ENCODE results near the gene GSK3A. TPM values are rescaled to one million over a fixed set of nuclear protein-coding genes. Genes with fewer than 3 reads are reported as not detected.

Gene GSK3A
- total and polyA plus RNA-seq, 2 of the 8 experiments (the other 6 are each of a cell fraction or from before 2014, with no cell fraction given): 55.3 to 84.0 TPM

- Histone ChIP-seq H3K9me3 (ENCODE audit: insufficient read depth in 2 of 2, low read depth in 1 of 2, low read length in 1 of 2) (no peaks in the 10 kb centered on the region), H3K4me2 (ENCODE audit: insufficient read depth in 1 of 2, low read depth in 2 of 2, low read length in 2 of 2) (no peak overlapping the region), H3K36me3 (ENCODE audit: control insufficient read depth in 2 of 4, insufficient read depth in 4 of 4, low read length in 3 of 4) (peaks cover 4 to 42% (median 14%) of the 10 kb centered on the region in 4 experiments; a peak in 6 of 8 replicates), H3K27ac (ENCODE audit: low read depth, low read length) (peak overlapping the region; percentile 15), H3K79me2 (ENCODE audit: control insufficient read depth in 1 of 2, insufficient read depth in 2 of 2, low read length in 2 of 2) (peaks cover 0 to 26% of the 10 kb centered on the region in 2 experiments; a peak in 1 of 4 replicates), H3K23ac (ENCODE audit: insufficient read length) (no peak overlapping the region), H4K8ac (ENCODE audit: extremely low read depth, insufficient read depth, low read length) (no peak overlapping the region), H2BK120ac (replicated peaks; ENCODE audit: low read depth, low read length) (no peak overlapping the region), H2AK5ac (ENCODE audit: low read depth, low read length) (no peak overlapping the region), H4K20me1 (replicated peaks in 1 of 2; ENCODE audit: control insufficient read depth in 1 of 2, insufficient read depth in 2 of 2, low read length in 2 of 2) (peaks cover 8 to 27% of the 10 kb centered on the region in 2 experiments), H2AFZ (ENCODE audit: low read length) (no peak overlapping the region), H2BK20ac (ENCODE audit: low read length) (no peak overlapping the region), H2BK15ac (ENCODE audit: low read length) (0 out of 2 replicates have a peak overlapping the region, but pooled peaks have one; percentile 12), H3K9ac (replicated peaks in 1 of 4; ENCODE audit: extremely low read depth in 1 of 4, low read depth in 3 of 4, low read length in 3 of 4) (no peak overlapping the region), H2BK5ac (ENCODE audit: low read depth, low read length) (peak overlapping the region; percentile 71; the same call in 1 of the 2 replicates), H4K5ac (ENCODE audit: insufficient read length, low read depth, low read length) (no peak overlapping the region), H3K18ac (ENCODE audit: extremely low read depth, low read length) (no peak overlapping the region), H3K4ac (replicated peaks; ENCODE audit: insufficient read length, low read depth, low read length) (peak overlapping the region; percentile 2), H3K4me1 (replicated peaks in 1 of 4; ENCODE audit: control insufficient read depth in 3 of 4, insufficient read depth in 4 of 4, low read length in 3 of 4) (peaks cover 0 to 25% (median 12%) of the 10 kb centered on the region in 4 experiments; a peak in 6 of 7 replicates), H2BK12ac (ENCODE audit: low read depth, low read length) (peak overlapping the region; percentile 6; the same call in 1 of the 2 replicates), H3K79me1 (ENCODE audit: low read depth, low read length) (peaks cover 11% of the 10 kb centered on the region), H4K91ac (replicated peaks; ENCODE audit: insufficient read length, low read length) (no peak overlapping the region), H3K23me2 (ENCODE audit: low read depth, low read length) (no peaks in the 10 kb centered on the region), H3K4me3 (ENCODE audit: extremely low read depth in 1 of 4, insufficient read depth in 2 of 4, low read depth in 3 of 4, low read length in 4 of 4) (no peak overlapping the region), H3K14ac (ENCODE audit: insufficient read length) (no peak overlapping the region), H3K27me3 (replicated peaks in 1 of 4; ENCODE audit: control insufficient read depth in 3 of 4, extremely low read depth in 1 of 4, insufficient read depth in 3 of 4, low read length in 3 of 4) (no peaks in the 10 kb centered on the region), H3K56ac (replicated peaks; ENCODE audit: insufficient read length, low read depth, low read length) (no peak overlapping the region)
- DNase-seq (ENCODE audit: low read depth in 1 of 2, low spot score in 2 of 2) (no peak), FAIRE-seq (no peak)
- ChIA-PET POLR2A (ENCODE audit: partially characterized antibody) (interaction anchor here (0.8 to 1.2 kb wide), 5 partner anchors 16 to 99 kb away, joined by 3 to 4 read pairs (median 3); no protein-coding TSS in a partner anchor), CTCF (ENCODE audit: partially characterized antibody) (interaction anchor here (1.1 to 4.1 kb wide), 8 partner anchors 8 to 98 kb away, joined by 3 to 24 read pairs (median 5); partner anchors contain the start of gene POU2F2)
- WGBS, 2 experiments (ENCODE audit: extremely low coverage in 1 of 2, insufficient coverage in 1 of 2, insufficient read length in 1 of 2, insufficient replicate concordance in 2 of 2, low coverage in 1 of 2, low lambda C conversion rate in 2 of 2, missing lambda C conversion rate in 1 of 2): 83% methylated on average over 7 of the region's 7 CpGs; no CpG with 5 or more reads in 1 of the 2 experiments
- TF ChIP-seq ATF2 (IDR thresholded peaks at IDR 0.05; ENCODE audit: low read length): no peak
- TF ChIP-seq KDM1A (IDR thresholded peaks at IDR 0.05; ENCODE audit: borderline replicate concordance, low read length): no peak
- TF ChIP-seq TCF12 (IDR thresholded peaks at IDR 0.05; ENCODE audit: low read depth, low read length): no peak
- TF ChIP-seq GABPA (IDR thresholded peaks at IDR 0.05; ENCODE audit: borderline replicate concordance, insufficient read depth, low read length): no peak
- no peak for TF ChIP-seq HDAC6 (IDR thresholded peaks at IDR 0.05; ENCODE audit: low read depth, low read length)
- no peak for TF ChIP-seq JUND (IDR thresholded peaks at IDR 0.05; ENCODE audit: low read length)
- TF ChIP-seq PHF8 (conservative IDR thresholded peaks at IDR 0.05; ENCODE audit: low read depth, low read length): no peak
- TF ChIP-seq GTF2F1 (IDR thresholded peaks at IDR 0.05; ENCODE audit: borderline replicate concordance, low read depth, low read length): no peak
- TF ChIP-seq CHD1 (IDR thresholded peaks at IDR 0.05; ENCODE audit: low read depth, low read length): no peak
- no peak for TF ChIP-seq CTBP2 (IDR thresholded peaks at IDR 0.05; ENCODE audit: borderline replicate concordance, insufficient read depth, insufficient read length, low read length)
Observed at GRCh38 chr19:42198676-42199439, 43.5 kb downstream of the GSK3A start.
